Fibroblast of lung (primary cell): ENCODE data around the gene CCDC192.
"Not testable (repeated sequence)": the region's sequence is repeated elsewhere in the genome, so short reads cannot be mapped to it uniquely, and the experiment has no call there.

Experiments used
- CTCF ChIP-seq, 2 donors: IDR thresholded peaks in 1 of 2; conservative IDR thresholded peaks in 1 of 2; 1 replicate in 1 of 2; 2 replicates in 1 of 2; pipeline ENCODE4 v1.5.1; 2011 to 2012; ENCODE audit warnings: low read length in 2 of 2, control low read depth in 1 of 2, inconsistent platforms in 1 of 2, low read depth in 1 of 2, mild to moderate bottlenecking in 1 of 2
- EZH2 ChIP-seq: IDR thresholded peaks from 2 replicates; pipeline ENCODE4 v1.5.1; 2012; ENCODE audit warnings: low read length, control low read depth, mild to moderate bottlenecking; ENCODE audit errors: missing control alignments

GRCh38 chr5:127752503-127753265 lies 49.5 kb downstream of the CCDC192 start:
- TF ChIP-seq CTCF (conservative IDR thresholded peaks at IDR 0.05 in 1 of 2, IDR thresholded peaks at IDR 0.05 in 1 of 2; ENCODE audit: low read depth in 1 of 2, low read length in 2 of 2); EZH2: not testable (repeated sequence)
